ENCODE data around the gene AGK. TPM values are rescaled to one million over a fixed set of nuclear protein-coding genes. Genes with fewer than 3 reads are reported as not detected.

AGK gene
- total and polyA plus RNA-seq, 2 experiments from 2014 or later, result 21.9 to 37.9 TPM

GRCh38 chr7:141609576-141609975, 58.4 kb downstream of the AGK start:
- H3K27ac Mint-ChIP-seq, result peak overlapping the region; percentile 88
- Histone ChIP-seq H3K27ac (ENCODE audit: low read depth) (0 out of 2 replicates have a peak overlapping the region, but pooled peaks have one; percentile 45), H3K79me2 (replicated peaks; ENCODE audit: insufficient read depth) (no peaks in the 10 kb centered on the region), H3K4me2 (no peak overlapping the region), H4K20me1 (replicated peaks; ENCODE audit: insufficient read depth) (no peaks in the 10 kb centered on the region), H3F3A (replicated peaks; ENCODE audit: low read depth) (no peaks in the 10 kb centered on the region), H3K4me3 (no peak overlapping the region), H3K36me3 (ENCODE audit: insufficient read depth) (peaks cover 11% of the 10 kb centered on the region), H3K9me2 (ENCODE audit: insufficient read depth) (0 out of 2 replicates have a peak, but pooled peaks cover 9% of the 10 kb centered on the region), H3K27me3 (ENCODE audit: insufficient read depth) (no peaks in the 10 kb centered on the region), H3K4me1 (ENCODE audit: insufficient read depth) (no peaks in the 10 kb centered on the region; the same call in 1 of the 2 replicates), H2AFZ (no peak overlapping the region)
- DNase-seq (ENCODE audit: low spot score), result peak; percentile 81
- peak; percentile 89 for ATAC-seq
- TF ChIP-seq REST (IDR thresholded peaks at IDR 0.05; ENCODE audit: unreplicated experiment), result no peak
- no peak for TF ChIP-seq POLR2AphosphoS5 (IDR thresholded peaks at IDR 0.05; ENCODE audit: low read depth)
- no peak for TF ChIP-seq EZH2 (IDR thresholded peaks at IDR 0.05; ENCODE audit: low read depth, unreplicated experiment)
- TF ChIP-seq ZNF462 (CRISPR knock-in tag; IDR thresholded peaks at IDR 0.05), result 0 out of 2 replicates have a peak, but pooled peaks have one; percentile 5
- TF ChIP-seq ETS1 (IDR thresholded peaks at IDR 0.05), result no peak
- peak; percentile 47; the same call in 1 of the 2 replicates for TF ChIP-seq NANOG (IDR thresholded peaks at IDR 0.05; ENCODE audit: borderline replicate concordance)
- no peak for TF ChIP-seq EZH2phosphoT487 (IDR thresholded peaks at IDR 0.05; ENCODE audit: unreplicated experiment)
- TF ChIP-seq JUNB (IDR thresholded peaks at IDR 0.05; ENCODE audit: unreplicated experiment), result no peak
- TF ChIP-seq ZNF114 (CRISPR knock-in tag; IDR thresholded peaks at IDR 0.05), result no peak
- TF ChIP-seq CTCF (conservative IDR thresholded peaks at IDR 0.05; ENCODE audit: low read depth in 2 of 2), result no peak
- TF ChIP-seq STAT1 (IDR thresholded peaks at IDR 0.05; ENCODE audit: unreplicated experiment), result no peak
- TF ChIP-seq CREB1 (CRISPR knock-in tag; IDR thresholded peaks at IDR 0.05; ENCODE audit: low read depth), result 0 out of 2 replicates have a peak, but pooled peaks have one; percentile 19
- TF ChIP-seq ZNF331 (CRISPR knock-in tag; IDR thresholded peaks at IDR 0.05; ENCODE audit: low read depth), result no peak
- no peak overlapping the region for H3K4me3 Mint-ChIP-seq
- no peaks in the 10 kb centered on the region for H3K9me3 Mint-ChIP-seq
- H3K27me3 Mint-ChIP-seq (ENCODE audit: insufficient read depth, low read depth, poor library complexity), result no peaks in the 10 kb centered on the region
- H3K36me3 Mint-ChIP-seq (ENCODE audit: low read depth), result peaks cover 42% of the 10 kb centered on the region
- peaks cover 13% of the 10 kb centered on the region for H3K4me1 Mint-ChIP-seq
